Measurements from ENCODE around the gene BTG2. TPM values are rescaled to one million over a fixed set of nuclear protein-coding genes. Genes with fewer than 3 reads are reported as not detected.
"Not testable (repeated sequence)": the region's sequence is repeated elsewhere in the genome, so short reads cannot be mapped to it uniquely, and the experiment has no call there.

Gene BTG2
- total and polyA plus RNA-seq, 12 donors = 11.4 to 175 (median 49.3) TPM

GRCh38 chr1:203264052-203264501 is 41.2 kb upstream of the BTG2 start:
- intact Hi-C loops (cut with DNase I) = no loop called here
- no peak for DNase-seq
- 69 to 78% (median 74%) methylated on average over 6 of the region's 6 CpGs for WGBS, 4 donors
- H3K4me1 ChIP-seq (replicated peaks in 1 of 2) = peaks cover 0 to 4% of the 10 kb centered on the region in 2 donors
- no peak overlapping the region for H3K4me3 ChIP-seq
- no peaks in the 10 kb centered on the region for H3K36me3 ChIP-seq (replicated peaks in 1 of 2)
- peaks cover 4% of the 10 kb centered on the region for H3K27me3 ChIP-seq
- no peak overlapping the region for H3K27ac ChIP-seq
- TF ChIP-seq POLR2A (IDR thresholded peaks at IDR 0.05) (no peak), CTCF (IDR thresholded peaks at IDR 0.05) (no peak)
- H3K9me3 ChIP-seq (replicated peaks in 1 of 3) = no peaks in the 10 kb centered on the region

GRCh38 chr1:203265541-203265940 is 39.8 kb upstream of the BTG2 start:
- Histone ChIP-seq H3K27me3 (peaks cover 4% of the 10 kb centered on the region), H3K9me3 (replicated peaks in 1 of 3) (no peaks in the 10 kb centered on the region), H3K36me3 (replicated peaks in 1 of 2) (no peaks in the 10 kb centered on the region), H3K4me3 (no peak overlapping the region), H3K4me1 (replicated peaks in 1 of 2) (peaks cover 0 to 4% of the 10 kb centered on the region in 2 donors), H3K27ac (no peak overlapping the region)
- no peak for TF ChIP-seq CTCF (IDR thresholded peaks at IDR 0.05)
- TF ChIP-seq POLR2A (IDR thresholded peaks at IDR 0.05) = no peak
- DNase-seq = no peak
- 56 to 69% (median 63%) methylated on average over 4 of the region's 4 CpGs for WGBS, 4 donors
- intact Hi-C loops (cut with DNase I) = no loop called here

GRCh38 chr1:203266140-203266539 is 39.2 kb upstream of the BTG2 start:
- H3K4me1 ChIP-seq (replicated peaks in 1 of 2); H3K27ac ChIP-seq; H3K4me3 ChIP-seq; H3K36me3 ChIP-seq (replicated peaks in 1 of 2); H3K9me3 ChIP-seq (replicated peaks in 1 of 3); DNase-seq; H3K27me3 ChIP-seq; intact Hi-C loops (cut with DNase I): not testable (repeated sequence)
- 45 to 67% (median 52%) methylated on average over 5 of the region's 5 CpGs for WGBS, 4 donors

- DNase-seq = peak; percentile 79 to 92 (median 84)
- 0 to 1% (median 0%) methylated on average over 14 to 20 of the region's 20 CpGs for WGBS, 4 donors
- H3K27ac ChIP-seq = peak overlapping the region in 4 of 5 donors; percentile 44 to 91 (median 76)
- H3K4me1 ChIP-seq (replicated peaks in 1 of 2) = peaks cover 0 to 4% of the 10 kb centered on the region in 2 donors
- no peaks in the 10 kb centered on the region for H3K36me3 ChIP-seq (replicated peaks in 1 of 2)
- peaks cover 4% of the 10 kb centered on the region for H3K27me3 ChIP-seq
- intact Hi-C loops (cut with DNase I) = no loop called here
- peak overlapping the region in 2 of 4 donors; percentile 27 to 71 for H3K4me3 ChIP-seq
- H3K9me3 ChIP-seq (replicated peaks in 1 of 3) = no peaks in the 10 kb centered on the region
- TF ChIP-seq POLR2A (IDR thresholded peaks at IDR 0.05) (no peak), CTCF (IDR thresholded peaks at IDR 0.05) (peak; percentile 80 to 97 (median 90))
Measured at GRCh38 chr1:203267347-203267846, 37.9 kb upstream of the BTG2 start.

GRCh38 chr1:203267912-203268311 is 37.4 kb upstream of the BTG2 start:
- H3K27ac ChIP-seq = peak overlapping the region in 3 of 5 donors; percentile 65 to 91 (median 87)
- no peaks in the 10 kb centered on the region for H3K36me3 ChIP-seq (replicated peaks in 1 of 2)
- no peaks in the 10 kb centered on the region for H3K9me3 ChIP-seq (replicated peaks in 1 of 3)
- intact Hi-C loops (cut with DNase I) = no loop called here
- H3K4me3 ChIP-seq = peak overlapping the region in 1 of 4 donors; percentile 71
- peaks cover 4% of the 10 kb centered on the region for H3K27me3 ChIP-seq
- WGBS, 4 donors = 38 to 49% (median 45%) methylated on average over 15 of the region's 15 CpGs
- DNase-seq = peak in 2 of 7 donors; percentile 28 to 49
- H3K4me1 ChIP-seq (replicated peaks in 1 of 2) = peaks cover 0 to 4% of the 10 kb centered on the region in 2 donors
- no peak for TF ChIP-seq POLR2A (IDR thresholded peaks at IDR 0.05)
- TF ChIP-seq CTCF (IDR thresholded peaks at IDR 0.05) = no peak

All from adrenal gland (tissue), 12 donors.